Globus pallidus (tissue), 1 donor: Measurements from ENCODE around the gene SMO.

Source experiments
- DNase-seq: peaks from one replicate; pipeline ENCODE4 v3.0.0-alpha.2; 2015; ENCODE audit warnings: low spot score

The SMO gene

DNA sequence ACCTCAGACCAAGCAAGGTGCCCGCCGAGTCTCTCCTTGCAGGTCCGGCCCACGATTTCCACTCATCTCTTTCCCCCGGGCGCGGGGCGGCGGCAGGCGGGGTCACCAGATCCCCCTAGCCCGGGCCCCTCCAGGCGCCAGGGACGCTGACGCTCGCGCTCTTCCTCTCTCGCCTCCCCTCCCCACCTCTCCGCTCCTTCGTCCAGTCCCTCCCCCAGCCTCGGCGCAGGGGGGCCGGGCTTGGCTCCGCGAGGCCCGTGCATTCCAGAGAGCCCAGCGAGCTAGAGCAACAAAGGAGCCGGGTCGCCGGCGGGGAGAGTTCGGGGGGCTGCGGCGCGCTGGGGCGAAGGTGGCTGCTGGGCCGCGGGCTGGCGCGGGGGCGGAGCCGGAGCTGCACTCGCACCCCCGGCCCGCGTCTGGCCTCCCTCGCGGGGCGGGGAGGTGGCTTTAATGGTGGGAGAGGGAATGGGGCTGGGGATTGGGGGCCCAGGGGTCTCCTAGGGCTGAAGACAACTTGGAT lies at the start of gene SMO:
SMO (plus strand) TSS at position 262 of the 520 bp plus-strand sequence. CDS start 519 bp downstream, outside the sequence.
- no peak for DNase-seq

- DNase-seq: no peak
These were observed 44.7 kb upstream of the SMO start for GRCh38 chr7:129143724-129144094.

DNA sequence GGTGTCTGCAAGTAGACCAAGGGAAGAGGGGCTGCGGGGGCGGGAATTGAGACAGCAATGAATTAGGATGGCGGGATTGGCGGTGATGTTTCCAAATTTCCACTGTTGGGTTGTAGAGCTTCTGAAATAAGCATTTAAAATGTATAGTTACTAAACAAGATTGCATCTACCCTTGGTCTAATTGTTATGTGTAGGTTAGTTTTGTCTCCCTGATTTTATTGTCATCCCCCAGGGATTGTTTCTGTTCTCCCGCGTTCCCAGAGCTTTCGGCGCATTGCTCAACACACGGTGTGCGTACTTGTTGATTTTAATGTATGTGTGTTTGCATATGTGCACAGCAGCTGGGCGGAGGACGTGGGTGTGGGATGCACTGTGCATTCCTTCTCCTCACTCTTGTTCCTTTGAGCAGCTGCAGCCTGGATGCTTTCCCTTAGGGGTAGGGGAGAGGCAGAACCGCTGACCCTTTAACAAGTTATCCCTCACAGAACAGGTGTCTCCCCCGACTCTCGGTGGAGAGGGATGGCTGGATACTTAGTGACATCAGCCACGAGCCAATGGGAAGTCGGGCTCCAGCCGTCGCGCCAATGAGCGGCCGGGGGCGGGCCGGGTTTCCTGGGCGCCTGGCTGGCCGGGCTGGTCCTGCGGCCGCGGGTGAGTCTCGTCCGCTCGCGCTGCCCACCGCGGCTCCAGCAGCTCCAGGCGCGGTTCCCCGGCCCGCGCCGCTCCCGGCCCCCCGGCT lies 44.2 kb upstream of the SMO start, which contains the start of gene TSPAN33:
TSPAN33 (plus strand) TSS at position 613 of the 739 bp plus-strand sequence. CDS start 274 bp downstream, outside the sequence.
- peak; percentile 67 for DNase-seq

DNA sequence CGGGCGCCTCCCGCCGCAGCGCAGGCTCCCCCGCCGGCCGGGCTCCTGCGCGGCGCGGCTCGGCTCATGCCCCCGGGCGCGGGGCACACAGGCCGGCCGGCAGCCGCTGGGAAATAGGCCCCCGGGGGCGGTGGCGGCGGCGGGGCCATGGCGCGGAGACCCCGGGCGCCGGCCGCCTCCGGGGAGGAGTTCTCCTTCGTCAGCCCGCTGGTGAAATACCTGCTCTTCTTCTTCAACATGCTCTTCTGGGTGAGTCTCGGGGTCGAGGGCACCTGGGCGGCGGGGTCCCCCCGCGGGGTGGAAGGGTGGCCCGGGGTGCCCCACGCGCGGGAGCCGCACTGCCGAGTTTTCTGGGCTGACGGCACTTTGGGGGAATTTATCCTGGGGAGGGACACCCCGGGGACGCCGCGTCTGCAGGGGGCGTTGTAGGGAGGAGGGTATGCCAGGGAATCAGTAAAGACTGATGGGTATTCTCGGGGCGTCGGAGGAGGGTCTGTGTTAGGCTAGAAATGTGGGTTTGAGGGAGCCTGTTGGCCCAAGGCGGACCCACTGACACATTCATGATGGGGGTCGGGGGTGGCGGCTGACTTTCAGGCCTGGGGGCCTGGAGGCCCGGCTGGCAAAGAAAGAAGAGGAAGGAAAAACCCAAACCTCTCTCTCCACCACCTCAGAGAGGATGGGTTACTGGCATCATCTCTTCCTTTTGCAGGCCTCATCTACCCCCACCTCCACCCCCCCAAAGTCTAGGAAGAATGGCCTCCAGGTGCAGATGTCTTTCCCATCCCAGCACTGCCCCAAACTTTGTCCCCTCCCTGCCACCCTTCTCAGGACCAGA lies 43.4 kb upstream of the SMO start:
- no peak for DNase-seq

DNA sequence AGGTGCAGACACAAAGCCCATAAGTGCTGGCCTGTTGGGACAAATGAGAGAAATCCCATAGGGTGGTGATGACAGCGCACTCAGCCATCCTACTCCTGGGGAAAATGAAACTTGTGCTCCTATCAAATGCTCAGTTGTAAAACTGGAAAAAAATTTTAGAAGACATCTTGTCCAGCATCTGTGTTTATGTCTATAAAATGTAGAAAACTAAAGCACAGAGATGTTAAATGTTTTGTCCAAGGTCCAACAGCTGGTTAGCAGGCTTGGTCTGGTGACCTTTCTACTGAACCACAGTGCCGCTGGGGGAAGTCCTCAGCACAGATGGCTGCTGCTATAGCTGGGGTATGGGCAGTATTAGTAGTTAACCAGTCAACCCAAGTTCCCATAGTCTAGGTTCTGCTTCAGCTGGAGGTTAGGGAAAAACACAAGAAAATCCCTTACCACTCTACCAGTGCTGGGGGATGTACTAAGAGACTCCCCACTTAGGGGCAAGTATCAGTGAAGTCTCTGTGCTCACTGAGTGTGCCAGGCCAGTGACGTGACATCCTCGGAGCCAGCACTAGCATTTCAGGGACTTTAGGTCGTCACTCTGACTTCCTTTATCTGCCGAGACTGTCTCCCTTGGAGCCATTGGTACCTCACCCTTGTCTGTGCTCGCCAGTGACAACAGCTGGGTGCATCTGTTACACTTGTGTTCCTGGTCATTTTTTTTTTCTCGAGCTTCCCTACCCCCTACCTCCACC lies 42.0 kb upstream of the SMO start:
- DNase-seq: no peak

GRCh38 chr7:129147731-129148130 lies 40.7 kb upstream of the SMO start:
- no peak for DNase-seq

DNA sequence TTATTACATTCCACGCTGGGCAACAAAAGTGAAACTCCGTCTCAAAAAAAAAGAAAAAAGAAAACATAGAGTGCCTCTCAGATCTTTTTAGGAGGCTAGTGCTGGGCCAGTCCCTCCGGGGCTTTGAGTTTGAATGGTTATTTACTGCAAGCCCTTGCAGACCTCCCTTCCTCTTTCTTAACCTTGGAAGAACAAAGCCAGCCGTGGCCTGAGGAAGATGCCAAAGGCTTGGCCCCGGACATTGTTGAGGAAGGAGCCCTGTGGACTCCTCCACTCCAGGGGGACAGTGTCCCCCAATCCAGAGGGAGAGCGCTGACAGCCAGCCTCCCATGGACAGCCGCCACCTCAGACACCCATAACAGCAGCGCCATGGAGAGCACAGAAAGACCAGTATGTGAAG lies 38.9 kb upstream of the SMO start:
- no peak for DNase-seq

GRCh38 chr7:129150199-129150996 lies 38.0 kb upstream of the SMO start:
- DNase-seq: no peak

- DNase-seq: no peak
These were observed 30.8 kb upstream of the SMO start for GRCh38 chr7:129157651-129158050.

DNA sequence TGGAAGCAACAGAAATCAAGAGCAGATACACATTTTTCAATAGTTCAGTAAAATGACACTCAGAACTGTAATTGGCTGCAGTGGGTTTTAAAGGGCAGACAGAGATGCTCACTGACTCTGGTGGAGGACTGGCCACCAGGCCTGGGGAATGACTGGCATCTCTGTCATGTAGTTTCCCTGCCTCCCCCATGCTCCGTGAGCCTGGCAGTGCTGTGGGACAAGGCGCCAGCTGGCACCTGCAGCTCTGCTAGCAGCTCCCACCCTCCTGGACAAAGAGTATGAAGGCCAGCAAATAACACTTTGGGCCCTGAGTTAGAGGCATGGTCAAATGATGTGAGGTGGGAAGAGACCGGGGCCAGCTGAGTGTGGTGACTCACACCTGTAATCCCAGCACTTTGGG lies 28.9 kb upstream of the SMO start:
- DNase-seq: no peak

DNA sequence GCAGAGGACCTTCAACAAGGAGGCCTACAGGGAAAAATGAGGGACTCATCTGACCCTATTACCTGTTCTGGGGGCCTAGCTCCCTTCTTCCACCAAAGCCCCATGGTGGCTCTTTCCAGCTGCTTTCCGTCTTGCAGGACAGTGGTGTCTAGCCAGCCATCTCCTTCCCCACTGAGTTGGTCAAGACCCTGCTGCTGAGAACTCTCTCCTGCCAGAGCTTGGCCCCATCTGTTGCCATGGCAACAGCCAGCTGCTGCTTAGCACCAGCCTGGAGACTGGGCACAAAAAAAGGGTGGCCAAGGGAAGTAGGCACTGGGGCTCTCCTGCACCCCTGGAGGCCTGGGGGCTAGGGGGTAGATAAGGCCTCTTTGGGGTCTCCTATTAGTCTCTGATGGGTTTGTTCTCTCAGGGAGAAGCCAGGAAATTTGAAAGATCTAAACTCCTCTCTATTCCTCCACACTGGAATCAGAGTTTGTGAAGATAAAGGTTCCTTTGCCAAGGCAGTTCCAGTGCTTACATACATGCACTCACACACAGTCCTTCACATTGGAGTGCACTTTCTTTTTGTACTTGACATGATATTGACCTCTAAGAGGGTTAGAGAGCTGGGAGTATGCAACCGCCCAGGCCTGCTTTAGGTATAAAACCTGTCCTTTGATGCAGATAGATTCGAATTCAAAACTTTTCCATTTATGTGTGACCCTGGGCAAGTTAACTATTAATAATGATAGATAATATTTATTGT lies 28.1 kb upstream of the SMO start:
- no peak for DNase-seq

DNA sequence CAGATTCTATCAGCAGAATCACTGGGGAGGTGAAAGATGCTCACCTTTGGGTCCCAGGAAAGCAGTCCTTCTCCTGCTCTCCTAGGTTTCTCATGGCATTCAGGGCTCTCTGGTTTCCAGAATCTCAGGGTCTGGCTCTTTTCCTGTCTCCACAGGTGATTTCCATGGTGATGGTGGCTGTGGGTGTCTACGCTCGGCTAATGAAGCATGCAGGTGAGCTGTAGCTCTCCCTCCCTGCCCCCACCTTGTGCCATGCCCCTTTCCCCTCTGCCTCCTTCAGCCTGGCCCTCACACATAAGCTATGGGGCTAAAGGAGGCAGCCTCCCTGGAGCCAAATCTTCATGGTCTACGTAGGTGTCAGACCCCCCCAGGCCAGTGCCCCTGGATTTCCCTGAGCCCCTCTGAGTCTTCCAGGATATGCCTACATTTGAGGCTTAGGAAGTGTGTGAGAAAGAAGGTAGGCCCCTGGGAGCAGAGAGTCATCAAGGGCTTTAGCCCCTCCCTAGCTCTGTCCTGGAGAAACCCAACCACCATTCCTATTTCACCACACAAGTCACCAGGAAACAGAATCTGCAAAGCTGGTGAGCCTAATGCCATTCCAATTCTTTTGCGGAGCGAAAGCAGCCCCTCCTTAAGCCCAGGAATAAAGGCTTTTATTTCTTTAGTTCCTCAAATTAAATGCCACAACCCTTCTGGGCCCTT lies 26.8 kb upstream of the SMO start:
- no peak for DNase-seq

GRCh38 chr7:129162732-129163131 lies 25.7 kb upstream of the SMO start:
- no peak for DNase-seq

DNA sequence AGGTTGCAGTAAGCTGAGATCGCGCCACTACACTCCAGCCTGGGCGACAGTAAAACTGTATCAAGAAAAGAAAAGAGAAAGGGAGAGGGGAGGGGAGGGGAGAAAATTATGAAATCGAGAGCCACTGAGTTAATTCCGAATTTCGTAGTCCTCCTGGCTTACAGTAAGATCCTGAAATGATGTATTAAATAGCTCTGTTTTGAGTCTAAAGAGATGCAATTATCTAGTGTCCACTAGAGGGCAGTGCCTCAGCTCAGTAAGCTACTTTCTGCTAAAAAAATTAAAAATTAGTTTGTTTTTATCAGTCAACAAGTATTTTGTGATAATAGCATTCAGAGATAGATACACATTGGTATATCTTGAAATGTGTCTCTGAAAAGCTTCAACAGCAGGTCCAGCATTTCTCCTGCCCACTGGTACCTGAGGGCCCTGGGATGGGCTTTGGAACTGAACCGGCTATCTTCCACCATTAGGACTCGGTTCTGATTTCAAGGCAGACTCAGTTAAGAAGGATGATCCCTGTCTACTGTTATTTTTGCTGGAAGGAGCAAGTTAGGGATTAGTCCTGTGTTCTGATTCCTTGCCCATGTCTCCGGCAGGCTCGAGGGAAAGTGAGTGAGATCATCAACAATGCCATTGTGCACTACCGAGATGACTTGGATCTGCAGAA lies 24.4 kb upstream of the SMO start:
- DNase-seq: no peak

DNA sequence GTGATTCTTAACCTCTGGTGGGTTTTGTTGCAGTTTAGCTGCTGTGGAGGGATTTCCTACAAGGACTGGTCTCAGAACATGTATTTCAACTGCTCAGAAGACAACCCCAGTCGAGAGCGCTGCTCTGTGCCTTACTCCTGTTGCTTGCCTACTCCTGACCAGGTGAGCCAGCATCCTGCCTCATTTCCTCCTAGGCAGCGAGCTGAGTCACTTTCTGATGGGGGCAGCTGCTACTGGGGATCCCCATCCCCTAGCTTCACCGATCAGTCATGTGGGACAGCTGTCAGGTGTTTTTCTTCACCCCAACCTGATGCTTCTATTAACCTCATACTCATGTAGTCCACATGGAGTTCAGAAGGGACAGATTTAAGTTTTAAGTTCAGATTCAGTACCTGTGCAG lies 21.7 kb upstream of the SMO start:
- no peak for DNase-seq

DNA sequence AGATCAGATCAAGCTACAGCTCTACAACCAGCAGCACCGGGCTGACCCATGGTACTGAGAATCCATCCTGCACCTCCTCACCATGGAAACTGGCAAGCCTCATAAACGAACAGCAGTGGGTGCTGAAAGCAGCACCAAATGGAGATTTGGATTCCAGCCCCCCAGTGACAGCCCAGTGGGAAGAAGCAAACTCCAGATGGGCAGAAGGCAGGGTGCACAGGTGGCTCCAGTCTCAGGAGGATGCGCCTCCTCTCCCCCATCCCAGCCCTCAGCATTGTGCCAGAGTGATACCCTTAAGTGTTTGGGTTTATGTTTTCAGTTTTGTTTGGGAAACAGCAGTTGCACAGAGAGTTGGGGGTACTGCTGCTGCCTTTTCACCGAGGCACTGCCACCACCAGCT lies 20.6 kb upstream of the SMO start:
- DNase-seq: no peak

DNA sequence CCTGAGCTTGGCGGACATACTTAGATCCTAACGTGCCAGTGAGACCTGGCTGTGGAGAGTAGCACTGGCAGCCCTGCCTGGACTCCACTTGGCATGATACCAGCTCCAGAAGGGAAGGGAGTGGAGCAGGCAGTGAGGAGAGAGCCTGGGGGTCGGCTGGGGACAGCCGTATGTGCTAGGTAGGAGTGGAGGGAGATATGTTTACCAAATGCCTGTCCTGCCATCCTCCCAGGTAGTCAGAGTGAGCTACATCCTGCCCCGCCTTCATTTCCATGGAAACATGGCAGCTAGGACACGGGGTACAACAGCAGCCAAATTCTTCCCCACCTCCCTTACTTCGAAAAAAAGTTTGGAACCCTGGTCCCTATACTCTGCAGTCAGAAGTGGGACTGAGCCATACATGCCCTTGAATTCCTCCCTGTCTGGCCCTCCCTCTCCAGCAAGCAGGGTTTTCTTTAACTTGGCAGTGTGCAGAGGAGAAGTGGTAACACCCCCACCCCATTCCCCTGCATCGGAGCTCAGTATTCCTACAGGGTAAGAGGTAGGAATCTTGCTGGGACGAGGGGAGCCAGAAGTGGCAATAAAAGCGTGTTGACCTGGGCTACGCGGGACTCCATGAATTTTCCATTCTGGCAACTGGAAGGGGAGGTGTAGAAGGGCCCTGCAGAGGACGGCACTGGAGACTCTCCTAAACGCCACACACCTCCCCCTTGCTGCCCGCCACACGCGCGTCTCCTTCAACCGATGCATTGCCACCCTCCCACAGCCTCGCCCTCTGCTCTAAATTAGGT lies 20.0 kb upstream of the SMO start:
- DNase-seq: no peak

GRCh38 chr7:129169171-129169671 lies 19.2 kb upstream of the SMO start:
- DNase-seq: no peak
